ENCODE data around the gene MVB12B. TPM values are rescaled to one million over a fixed set of nuclear protein-coding genes. Genes with fewer than 3 reads are reported as not detected.

The MVB12B gene
- total RNA-seq, 1 donor from 2014 or later, result 16.5 TPM

DNA sequence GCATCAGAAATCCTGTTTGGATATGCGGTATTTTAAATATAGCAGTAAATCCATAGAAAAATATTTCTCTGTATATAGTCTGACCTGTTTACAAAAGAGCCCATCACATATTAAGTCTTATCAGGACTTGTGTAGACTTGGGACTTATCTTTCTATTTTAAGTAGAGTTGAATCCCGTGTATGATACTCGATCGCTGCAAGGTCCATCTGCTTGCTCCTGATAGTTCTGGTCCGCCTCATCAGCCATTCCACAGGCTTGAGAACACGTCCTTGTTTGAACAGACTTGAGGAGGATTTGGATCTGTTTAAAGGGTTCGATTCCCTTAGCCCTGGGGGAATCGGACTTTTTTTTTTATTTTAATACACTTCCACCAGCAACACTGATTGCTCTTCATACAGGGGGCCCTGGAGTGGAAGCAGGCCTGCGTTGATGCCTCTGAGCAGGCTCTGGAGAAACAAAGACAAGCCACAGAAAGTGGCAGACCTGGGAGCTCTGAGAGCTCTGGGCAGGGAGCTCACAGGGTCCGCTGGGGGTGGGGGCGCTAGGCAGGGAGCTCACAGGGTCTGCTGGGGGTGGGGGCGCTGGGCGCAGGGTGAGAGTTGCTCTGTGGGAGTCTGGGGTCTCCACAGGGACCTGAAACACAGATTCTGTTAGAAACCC, 112.2 kb downstream of the MVB12B start:
- TF ChIP-seq, protein P1, sequence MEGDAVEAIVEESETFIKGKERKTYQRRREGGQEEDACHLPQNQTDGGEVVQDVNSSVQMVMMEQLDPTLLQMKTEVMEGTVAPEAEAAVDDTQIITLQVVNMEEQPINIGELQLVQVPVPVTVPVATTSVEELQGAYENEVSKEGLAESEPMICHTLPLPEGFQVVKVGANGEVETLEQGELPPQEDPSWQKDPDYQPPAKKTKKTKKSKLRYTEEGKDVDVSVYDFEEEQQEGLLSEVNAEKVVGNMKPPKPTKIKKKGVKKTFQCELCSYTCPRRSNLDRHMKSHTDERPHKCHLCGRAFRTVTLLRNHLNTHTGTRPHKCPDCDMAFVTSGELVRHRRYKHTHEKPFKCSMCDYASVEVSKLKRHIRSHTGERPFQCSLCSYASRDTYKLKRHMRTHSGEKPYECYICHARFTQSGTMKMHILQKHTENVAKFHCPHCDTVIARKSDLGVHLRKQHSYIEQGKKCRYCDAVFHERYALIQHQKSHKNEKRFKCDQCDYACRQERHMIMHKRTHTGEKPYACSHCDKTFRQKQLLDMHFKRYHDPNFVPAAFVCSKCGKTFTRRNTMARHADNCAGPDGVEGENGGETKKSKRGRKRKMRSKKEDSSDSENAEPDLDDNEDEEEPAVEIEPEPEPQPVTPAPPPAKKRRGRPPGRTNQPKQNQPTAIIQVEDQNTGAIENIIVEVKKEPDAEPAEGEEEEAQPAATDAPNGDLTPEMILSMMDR (IDR thresholded peaks at IDR 0.05), result no peak
- TF ChIP-seq POLR2A (IDR thresholded peaks at IDR 0.05), result no peak
- no peak for TF ChIP-seq POLR2AphosphoS5 (IDR thresholded peaks at IDR 0.05; ENCODE audit: insufficient read depth in 1 of 2, low read depth in 1 of 2)
- peak in 1 of 2 donors; percentile 70 for DNase-seq (ENCODE audit: extremely low spot score in 2 of 2)
- Histone ChIP-seq H3K27me3 (no peaks in the 10 kb centered on the region), H3K4me1 (peaks cover 7% of the 10 kb centered on the region), H3K4me3 (no peak overlapping the region), H3K27ac (no peak overlapping the region), H3K9me3 (no peaks in the 10 kb centered on the region), H3K36me3 (no peaks in the 10 kb centered on the region)
- intact Hi-C loops (cut with DNase I), result no loop called here

DNA sequence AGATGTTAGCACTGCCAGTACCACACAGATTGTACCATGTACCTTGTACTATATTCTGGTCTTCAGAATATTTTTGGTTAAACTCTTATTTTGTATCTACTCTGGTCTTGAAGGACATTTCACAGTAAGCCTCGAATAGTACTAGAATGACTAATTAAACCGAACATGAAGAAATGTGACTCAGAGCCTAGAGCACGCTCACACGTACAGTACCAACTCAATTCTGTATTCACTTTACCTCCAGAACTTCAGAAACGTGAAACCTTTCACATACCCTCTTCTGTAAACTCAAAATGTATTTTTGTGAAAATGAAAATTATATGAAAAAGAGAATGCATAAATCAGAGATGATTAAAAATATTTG, 112.8 kb downstream of the MVB12B start:
- H3K27ac ChIP-seq, result no peak overlapping the region
- TF ChIP-seq POLR2AphosphoS5 (IDR thresholded peaks at IDR 0.05; ENCODE audit: insufficient read depth in 1 of 2, low read depth in 1 of 2) (no peak), POLR2A (IDR thresholded peaks at IDR 0.05) (no peak)
- no peak for DNase-seq (ENCODE audit: extremely low spot score in 2 of 2)
- intact Hi-C loops (cut with DNase I), result no loop called here
- H3K27me3 ChIP-seq, result no peaks in the 10 kb centered on the region
- H3K9me3 ChIP-seq, result no peaks in the 10 kb centered on the region
- peaks cover 7% of the 10 kb centered on the region for H3K4me1 ChIP-seq
- H3K4me3 ChIP-seq, result no peak overlapping the region
- H3K36me3 ChIP-seq, result no peaks in the 10 kb centered on the region

DNA sequence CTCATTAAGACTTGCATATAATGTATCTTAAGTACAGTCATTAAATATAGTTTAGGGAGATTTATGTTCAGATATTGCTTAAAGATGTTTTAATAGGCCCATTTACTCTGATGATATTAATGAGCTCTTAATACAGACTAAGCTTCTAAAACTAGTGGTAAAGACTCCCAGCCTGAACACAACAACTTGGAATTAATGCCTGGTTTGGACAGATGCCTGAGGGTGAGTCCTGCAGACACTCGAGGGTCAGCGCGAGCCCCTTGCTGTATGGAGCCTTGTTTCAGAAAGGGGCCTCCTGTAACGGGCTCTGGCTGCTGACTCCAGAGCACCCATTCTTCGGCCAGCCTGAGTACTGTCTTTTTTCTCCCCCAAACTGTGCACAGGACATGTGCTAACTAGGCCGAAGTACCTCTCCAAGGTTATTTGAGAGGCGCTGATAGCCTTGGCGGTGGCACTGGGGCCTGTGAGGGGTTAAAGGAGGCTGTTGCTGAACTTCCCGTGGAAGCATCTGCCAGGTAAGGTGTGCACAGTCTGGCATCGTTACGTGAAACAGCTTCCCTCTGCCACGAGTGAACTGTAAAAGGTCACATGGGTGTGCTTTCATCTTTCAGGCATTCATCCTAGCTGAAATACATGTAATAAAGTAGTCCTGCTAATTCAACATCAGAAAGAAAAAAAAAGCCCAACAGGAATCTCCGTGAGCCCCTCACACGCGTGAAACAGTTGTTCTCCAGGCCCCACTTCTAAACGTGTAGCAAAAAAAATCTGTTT, 113.4 kb downstream of the MVB12B start:
- Histone ChIP-seq H3K4me1 (peaks cover 7% of the 10 kb centered on the region), H3K27ac (no peak overlapping the region), H3K9me3 (no peaks in the 10 kb centered on the region), H3K27me3 (no peaks in the 10 kb centered on the region), H3K36me3 (no peaks in the 10 kb centered on the region), H3K4me3 (no peak overlapping the region)
- TF ChIP-seq POLR2AphosphoS5 (IDR thresholded peaks at IDR 0.05; ENCODE audit: insufficient read depth in 1 of 2, low read depth in 1 of 2), result no peak
- TF ChIP-seq, protein P1 (IDR thresholded peaks at IDR 0.05), result no peak
- no peak for TF ChIP-seq POLR2A (IDR thresholded peaks at IDR 0.05)
- intact Hi-C loops (cut with DNase I), result no loop called here
- peak in 1 of 2 donors; percentile 87 for DNase-seq (ENCODE audit: extremely low spot score in 2 of 2)

DNA sequence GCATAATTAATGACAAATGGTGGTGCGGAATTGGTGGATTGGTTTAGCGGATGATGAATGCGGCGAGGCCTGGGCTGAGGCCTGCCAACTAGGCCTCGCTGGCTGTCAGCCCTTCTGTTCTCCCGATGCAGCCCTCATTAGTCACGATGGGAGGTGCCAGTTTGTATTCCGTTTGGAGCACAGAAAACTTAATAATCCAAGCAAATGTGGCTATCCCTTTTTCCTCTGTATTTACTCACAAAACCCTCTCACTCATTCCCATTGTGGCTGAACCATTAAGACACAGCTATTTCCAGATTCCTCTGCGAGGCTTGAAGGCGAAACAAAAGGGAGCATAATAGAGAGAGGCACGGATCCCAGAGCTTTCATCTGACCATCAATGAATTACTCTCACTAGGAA, 114.3 kb downstream of the MVB12B start:
- no peak for TF ChIP-seq POLR2A (IDR thresholded peaks at IDR 0.05)
- Histone ChIP-seq H3K9me3 (no peaks in the 10 kb centered on the region), H3K27me3 (no peaks in the 10 kb centered on the region), H3K36me3 (no peaks in the 10 kb centered on the region), H3K27ac (no peak overlapping the region), H3K4me1 (peaks cover 3% of the 10 kb centered on the region), H3K4me3 (no peak overlapping the region)
- intact Hi-C loops (cut with DNase I), result no loop called here
- DNase-seq (ENCODE audit: extremely low spot score in 2 of 2), result peak in 1 of 2 donors; percentile 14

DNA sequence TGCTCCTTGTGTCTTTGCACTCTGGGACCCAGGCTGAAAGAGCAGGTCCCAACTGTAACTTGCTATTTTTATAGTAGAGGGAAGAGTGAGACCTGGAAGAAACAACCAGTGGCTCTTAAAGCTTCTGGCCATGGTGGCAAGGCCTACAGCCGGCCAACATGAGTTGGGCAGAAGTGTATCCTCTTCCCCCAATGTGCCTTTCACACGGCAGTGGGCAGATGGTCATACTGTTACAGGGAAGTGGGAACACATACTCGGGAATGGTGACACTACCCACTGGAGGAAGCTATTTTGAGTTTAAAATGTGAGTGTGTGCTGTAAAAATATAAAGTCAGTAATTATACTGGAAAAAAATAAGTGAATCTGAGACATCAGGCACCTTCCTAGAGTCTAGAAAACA, 116.0 kb downstream of the MVB12B start:
- no peak for TF ChIP-seq POLR2AphosphoS5 (IDR thresholded peaks at IDR 0.05; ENCODE audit: insufficient read depth in 1 of 2, low read depth in 1 of 2)
- TF ChIP-seq POLR2A (IDR thresholded peaks at IDR 0.05), result no peak
- TF ChIP-seq, protein P1 (IDR thresholded peaks at IDR 0.05), result no peak
- peak in 1 of 2 donors; percentile 28 for DNase-seq (ENCODE audit: extremely low spot score in 2 of 2)
- intact Hi-C loops (cut with DNase I), result no loop called here

DNA sequence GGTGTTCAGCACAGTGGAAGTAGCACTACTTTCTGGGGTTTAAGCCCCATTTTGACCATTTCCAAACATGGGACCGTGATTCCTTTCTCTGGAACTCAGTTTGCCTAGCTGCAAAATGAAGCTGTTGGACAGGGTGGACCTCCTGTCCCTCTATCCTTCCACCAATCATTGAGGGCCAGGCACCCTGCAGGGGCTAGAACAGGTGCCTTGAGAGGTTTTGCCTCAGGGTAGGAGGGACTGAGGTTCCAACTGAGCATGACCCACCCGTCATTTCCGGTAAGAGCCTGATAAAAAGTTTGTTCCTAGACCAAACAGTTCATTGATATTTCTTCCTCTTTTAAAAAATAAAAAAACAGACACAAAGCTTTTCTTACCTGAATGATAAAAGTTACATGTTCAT, 116.5 kb downstream of the MVB12B start:
- no peak for DNase-seq (ENCODE audit: extremely low spot score in 2 of 2)
- intact Hi-C loops (cut with DNase I), result no loop called here
- TF ChIP-seq POLR2A (IDR thresholded peaks at IDR 0.05) (no peak), POLR2AphosphoS5 (IDR thresholded peaks at IDR 0.05; ENCODE audit: insufficient read depth in 1 of 2, low read depth in 1 of 2) (no peak)
- TF ChIP-seq, protein P1 (IDR thresholded peaks at IDR 0.05), result no peak

More for the DNA sequence above, 116.0 kb downstream of the MVB12B start:
- H3K27me3 ChIP-seq, result no peaks in the 10 kb centered on the region
- no peaks in the 10 kb centered on the region for H3K9me3 ChIP-seq
- no peaks in the 10 kb centered on the region for H3K36me3 ChIP-seq
- no peaks in the 10 kb centered on the region for H3K4me1 ChIP-seq
- H3K27ac ChIP-seq, result no peak overlapping the region
- no peak overlapping the region for H3K4me3 ChIP-seq

More for the DNA sequence above, 116.5 kb downstream of the MVB12B start:
- Histone ChIP-seq H3K27me3 (no peaks in the 10 kb centered on the region), H3K9me3 (no peaks in the 10 kb centered on the region), H3K36me3 (no peaks in the 10 kb centered on the region), H3K4me3 (no peak overlapping the region), H3K4me1 (no peaks in the 10 kb centered on the region), H3K27ac (no peak overlapping the region)

All from vagina (tissue), 2 donors.